NB4 (cell line): ENCODE data around the gene H2AZ1.

Experiments used
- CTCF ChIP-seq: IDR thresholded peaks from one replicate; pipeline ENCODE4 v1.5.1; 2012; ENCODE audit warnings: low read depth, low read length
- MYC ChIP-seq: IDR thresholded peaks from 2 replicates; pipeline ENCODE4 v1.6.1; 2011; ENCODE audit warnings: low read depth, low read length
- POLR2A ChIP-seq: IDR thresholded peaks from 2 replicates; pipeline ENCODE4 v1.6.1; 2011; ENCODE audit warnings: mild to moderate bottlenecking; ENCODE audit not compliant: insufficient read length; ENCODE audit errors: extremely low read depth

DNA sequence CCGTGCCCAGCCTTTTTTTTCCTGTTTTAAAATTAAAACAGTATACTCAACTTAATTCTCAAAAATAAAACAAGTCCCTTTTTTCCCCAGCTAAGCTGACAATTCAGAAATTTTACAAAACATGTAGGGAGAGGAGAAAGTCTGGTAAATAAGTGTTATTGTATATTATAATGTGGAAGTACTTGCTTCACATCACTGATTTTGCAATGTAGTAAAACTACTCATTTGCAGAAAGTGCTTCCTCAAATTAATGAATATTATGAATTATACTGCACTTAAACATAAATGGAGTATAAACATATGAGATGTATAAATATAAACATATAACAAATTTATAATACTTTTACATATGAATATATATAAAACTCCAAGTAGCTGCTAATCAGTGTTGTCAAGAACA, 11.6 kb upstream of the H2AZ1 start:
- no peak for TF ChIP-seq CTCF
- TF ChIP-seq POLR2A = no peak
- TF ChIP-seq MYC = no peak
